Thymus (tissue), 11 donors: ENCODE data around the gene TMEM266. TPM values are rescaled to one million over a fixed set of nuclear protein-coding genes. Genes with fewer than 3 reads are reported as not detected.

Experiments used
- DNase-seq, 9 donors: peaks; one replicate each; pipeline ENCODE4 v3.0.0-alpha.2; 2013; ENCODE audit warnings: low spot score in 9 of 9, low read depth in 6 of 9, missing footprints in 1 of 9
- H3K27ac ChIP-seq, 2 donors: one replicate each; pipeline ENCODE4 v1.5.1; 2013; ENCODE audit warnings: control low read depth in 1 of 2, low read depth in 1 of 2, low read length in 1 of 2, mild to moderate bottlenecking in 1 of 2, moderate library complexity in 1 of 2
- H3K27me3 ChIP-seq, 2 donors: one replicate each; pipeline ENCODE4 v1.5.1; 2013; ENCODE audit warnings: low read length in 1 of 2; ENCODE audit not compliant: control insufficient read depth in 2 of 2, insufficient read depth in 1 of 2
- H3K36me3 ChIP-seq, 2 donors: one replicate each; pipeline ENCODE4 v1.5.1; 2013; ENCODE audit warnings: low read length in 1 of 2, mild to moderate bottlenecking in 1 of 2, moderate library complexity in 1 of 2; ENCODE audit not compliant: control insufficient read depth in 2 of 2, insufficient read depth in 2 of 2
- H3K4me1 ChIP-seq, 2 donors: one replicate each; pipeline ENCODE4 v1.5.1; 2013; ENCODE audit warnings: low read length in 2 of 2; ENCODE audit not compliant: control insufficient read depth in 2 of 2, insufficient read depth in 2 of 2
- H3K4me3 ChIP-seq, 2 donors: one replicate each; pipeline ENCODE4 v1.5.1; 2013; ENCODE audit warnings: low read length in 2 of 2, control low read depth in 1 of 2, mild to moderate bottlenecking in 1 of 2
- H3K9me3 ChIP-seq, 2 donors: one replicate each; pipeline ENCODE4 v1.5.1; 2013; ENCODE audit warnings: low read length in 1 of 2, mild to moderate bottlenecking in 1 of 2; ENCODE audit not compliant: control insufficient read depth in 2 of 2, insufficient read depth in 1 of 2
- WGBS: extraction: QIAGEN DNeasy Blood & Tissue Kit; methylation state at CpG from one replicate; pipeline ENCODE4 v1.1.7; 2013; 5-methylcytosine and 5-hydroxymethylcytosine counted together
- polyA plus RNA-seq: library from polyadenylated mRNA; stranded (reverse); fragments of 200-250 nt; gene quantifications from one replicate; pipeline ENCODE4 v1.2.3, GENCODE V29; 2013
- total RNA-seq: library from RNA; stranded (reverse); fragments of 120-200 nt; gene quantifications from one replicate; pipeline ENCODE4 v1.2.4, GENCODE V29; 2013
- donor health status: healthy.

The TMEM266 gene
- total and polyA plus RNA-seq, 2 donors, result 1.2 TPM

DNA sequence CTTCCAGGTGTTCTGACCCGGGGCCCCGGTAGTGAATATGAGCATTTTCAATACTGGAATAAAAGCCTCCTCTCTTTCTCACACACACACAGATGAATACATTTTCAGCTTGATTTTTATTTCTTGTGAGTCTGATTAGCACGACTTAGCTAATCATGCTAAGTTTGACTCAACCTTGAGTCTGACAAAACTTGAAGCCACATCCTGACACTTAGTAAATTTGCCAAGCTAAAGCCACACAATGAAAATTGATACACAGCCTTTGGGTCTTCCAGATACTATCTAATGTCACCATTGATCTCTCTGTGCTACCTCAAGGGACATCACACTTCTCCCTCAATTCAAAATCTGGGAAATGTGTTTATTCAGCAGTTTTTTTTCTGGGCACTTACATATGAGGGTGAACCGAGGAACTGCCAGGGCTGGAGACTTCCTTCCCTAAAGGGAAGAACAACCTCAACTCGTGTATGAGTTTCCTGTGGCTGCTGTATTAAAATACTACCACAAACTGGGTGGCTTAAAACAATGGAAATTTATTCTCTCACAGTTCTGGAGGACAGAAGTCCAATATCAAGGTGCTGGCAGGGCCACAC, 18.6 kb downstream of the TMEM266 start:
- no peaks in the 10 kb centered on the region for H3K9me3 ChIP-seq
- H3K27me3 ChIP-seq, result no peaks in the 10 kb centered on the region
- H3K36me3 ChIP-seq, result no peaks in the 10 kb centered on the region
- H3K4me1 ChIP-seq, result no peaks in the 10 kb centered on the region
- H3K27ac ChIP-seq, result no peak overlapping the region
- H3K4me3 ChIP-seq, result no peak overlapping the region
- WGBS, result 44% methylated on average over 5 of the region's 5 CpGs
- DNase-seq, result no peak

GRCh38 chr15:76084256-76084655, 24.5 kb downstream of the TMEM266 start:
- 90% methylated on average over 2 of the region's 2 CpGs for WGBS
- H3K27me3 ChIP-seq, result no peaks in the 10 kb centered on the region

GRCh38 chr15:76098685-76099084, 38.9 kb downstream of the TMEM266 start:
- H3K36me3 ChIP-seq, result no peaks in the 10 kb centered on the region
- DNase-seq, result no peak
- no peak overlapping the region for H3K4me3 ChIP-seq
- H3K27ac ChIP-seq, result no peak overlapping the region
- H3K27me3 ChIP-seq, result peaks cover 0 to 2% of the 10 kb centered on the region in 2 donors
- no peaks in the 10 kb centered on the region for H3K9me3 ChIP-seq
- 66% methylated on average over 3 of the region's 3 CpGs for WGBS
- H3K4me1 ChIP-seq, result no peaks in the 10 kb centered on the region

More at GRCh38 chr15:76084256-76084655, 24.5 kb downstream of the TMEM266 start:
- no peaks in the 10 kb centered on the region for H3K9me3 ChIP-seq
- no peak overlapping the region for H3K4me3 ChIP-seq
- H3K36me3 ChIP-seq, result no peaks in the 10 kb centered on the region
- no peak overlapping the region for H3K27ac ChIP-seq
- DNase-seq, result no peak
- H3K4me1 ChIP-seq, result no peaks in the 10 kb centered on the region

GRCh38 chr15:76099388-76099787, 39.6 kb downstream of the TMEM266 start:
- Histone ChIP-seq H3K4me3 (no peak overlapping the region), H3K27ac (no peak overlapping the region), H3K4me1 (no peaks in the 10 kb centered on the region), H3K36me3 (no peaks in the 10 kb centered on the region), H3K27me3 (peaks cover 0 to 2% of the 10 kb centered on the region in 2 donors), H3K9me3 (no peaks in the 10 kb centered on the region)
- WGBS, result 96% methylated on average over 8 of the region's 8 CpGs
- DNase-seq, result no peak

GRCh38 chr15:76100361-76100760, 40.6 kb downstream of the TMEM266 start:
- H3K27ac ChIP-seq, result no peak overlapping the region
- no peaks in the 10 kb centered on the region for H3K4me1 ChIP-seq
- no peaks in the 10 kb centered on the region for H3K9me3 ChIP-seq
- no peaks in the 10 kb centered on the region for H3K36me3 ChIP-seq
- WGBS, result 95% methylated on average over 2 of the region's 2 CpGs
- H3K4me3 ChIP-seq, result no peak overlapping the region
- H3K27me3 ChIP-seq, result peaks cover 0 to 2% of the 10 kb centered on the region in 2 donors
- no peak for DNase-seq

DNA sequence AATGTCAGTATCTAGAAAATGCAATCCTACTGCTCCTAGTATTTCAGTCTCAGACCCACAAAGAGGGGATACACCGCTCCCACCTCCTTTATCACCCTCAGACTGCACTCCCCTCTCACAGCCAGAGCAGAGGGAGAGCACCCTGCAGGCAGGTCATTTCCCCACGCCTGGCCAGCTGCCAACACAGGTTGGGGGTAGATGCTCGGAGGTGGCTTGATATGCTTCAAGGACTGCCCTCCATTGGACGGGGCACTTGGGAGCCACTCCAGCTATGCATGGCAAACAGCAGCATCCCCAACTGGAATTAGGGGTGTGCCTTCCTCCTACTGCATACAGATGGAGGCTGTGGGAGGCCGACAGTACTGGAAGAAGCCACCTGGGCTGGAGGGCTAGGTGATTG, 41.9 kb downstream of the TMEM266 start:
- Histone ChIP-seq H3K27me3 (peaks cover 0 to 2% of the 10 kb centered on the region in 2 donors), H3K36me3 (no peaks in the 10 kb centered on the region), H3K27ac (no peak overlapping the region), H3K4me1 (no peaks in the 10 kb centered on the region), H3K4me3 (no peak overlapping the region), H3K9me3 (no peaks in the 10 kb centered on the region)
- 81% methylated on average over 5 of the region's 5 CpGs for WGBS
- no peak for DNase-seq

DNA sequence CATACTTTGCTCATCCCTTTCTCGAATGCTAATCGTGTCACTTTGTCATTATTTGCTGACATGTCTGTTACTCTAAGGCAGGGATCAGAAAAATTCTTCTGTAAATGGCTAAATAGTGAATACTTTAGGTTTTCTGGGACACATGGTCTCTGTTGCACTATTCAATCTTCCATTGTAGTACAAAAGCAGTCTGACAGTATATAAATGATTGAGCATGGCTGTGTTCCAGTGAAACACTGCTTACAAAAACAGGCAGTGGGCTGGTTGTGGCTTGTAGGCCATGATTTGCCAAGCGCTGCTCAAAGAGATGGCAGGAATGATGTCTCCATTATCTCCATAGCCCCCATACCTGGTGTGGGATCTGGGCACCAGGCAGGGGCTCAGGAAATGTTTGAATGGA, 45.6 kb downstream of the TMEM266 start:
- H3K9me3 ChIP-seq, result no peaks in the 10 kb centered on the region
- H3K27ac ChIP-seq, result no peak overlapping the region
- H3K4me3 ChIP-seq, result no peak overlapping the region
- 94% methylated on average over 3 of the region's 3 CpGs for WGBS
- no peaks in the 10 kb centered on the region for H3K36me3 ChIP-seq
- H3K4me1 ChIP-seq, result no peaks in the 10 kb centered on the region
- DNase-seq, result no peak
- H3K27me3 ChIP-seq, result peaks cover 0 to 4% of the 10 kb centered on the region in 2 donors

- DNase-seq, result no peak
- Histone ChIP-seq H3K27me3 (peaks cover 0 to 4% of the 10 kb centered on the region in 2 donors), H3K9me3 (no peaks in the 10 kb centered on the region), H3K27ac (no peak overlapping the region), H3K4me1 (no peaks in the 10 kb centered on the region), H3K36me3 (no peaks in the 10 kb centered on the region), H3K4me3 (no peak overlapping the region)
- WGBS, result 94% methylated on average over 6 of the region's 6 CpGs
Measured at GRCh38 chr15:76105911-76106310, 46.1 kb downstream of the TMEM266 start.

- Histone ChIP-seq H3K27ac (no peak overlapping the region), H3K27me3 (peaks cover 0 to 4% of the 10 kb centered on the region in 2 donors), H3K4me1 (no peaks in the 10 kb centered on the region), H3K9me3 (no peaks in the 10 kb centered on the region), H3K4me3 (no peak overlapping the region), H3K36me3 (no peaks in the 10 kb centered on the region)
- WGBS, result 94% methylated on average over 6 of the region's 6 CpGs
- no peak for DNase-seq
Measured at GRCh38 chr15:76107169-76107568, 47.4 kb downstream of the TMEM266 start.
